GM23338 (cell line): ENCODE data around the gene ZNF148. TPM values are rescaled to one million over a fixed set of nuclear protein-coding genes. Genes with fewer than 3 reads are reported as not detected.

ENCODE experiments used
- ATAC-seq: fragments of 200-7000 bp; cut with Tn5 transposase; 3 replicates; pipeline ENCODE4 v1.9.1; 2020
- DNase-seq: peaks from one replicate; pipeline ENCODE4 v3.0.0-alpha.2; 2015; ENCODE audit warnings: low spot score
- H2AFZ ChIP-seq: fragments of 200-600 bp; sonication (generic); 2 replicates; pipeline ENCODE4 v1.8.0; 2016; ENCODE audit warnings: antibody characterized with exemption, mild to moderate bottlenecking, moderate library complexity
- H3F3A ChIP-seq: fragments of 200-600 bp; sonication (generic); replicated peaks from 2 replicates; pipeline ENCODE4 v1.8.0; 2017; ENCODE audit warnings: antibody characterized with exemption, mixed run types, low read depth
- H3K27ac ChIP-seq: fragments of 200-600 bp; sonication (generic); 2 replicates; pipeline ENCODE4 v1.6.1; 2016; ENCODE audit warnings: low read depth
- H3K27me3 ChIP-seq: fragments of 200-600 bp; sonication (generic); 2 replicates; pipeline ENCODE4 v1.8.0; 2016; ENCODE audit warnings: mild to moderate bottlenecking, mixed run types, moderate library complexity; ENCODE audit not compliant: insufficient read depth
- H3K36me3 ChIP-seq: fragments of 200-600 bp; sonication (generic); 2 replicates; pipeline ENCODE4 v1.8.0; 2016; ENCODE audit warnings: mild to moderate bottlenecking; ENCODE audit not compliant: insufficient read depth
- H3K4me1 ChIP-seq: fragments of 200-600 bp; sonication (generic); 2 replicates; pipeline ENCODE4 v1.8.0; 2016; ENCODE audit warnings: mild to moderate bottlenecking, moderate library complexity; ENCODE audit not compliant: insufficient read depth
- H3K4me2 ChIP-seq: fragments of 200-600 bp; sonication (generic); 2 replicates; pipeline ENCODE4 v1.7.1; 2017; ENCODE audit warnings: mixed run types
- H3K4me3 ChIP-seq: fragments of 200-600 bp; sonication (generic); 2 replicates; pipeline ENCODE4 v1.6.1; 2016; ENCODE audit warnings: mixed run types
- H3K79me2 ChIP-seq: fragments of 200-600 bp; sonication (generic); replicated peaks from 2 replicates; pipeline ENCODE4 v1.8.0; 2017; ENCODE audit warnings: mild to moderate bottlenecking; ENCODE audit not compliant: insufficient read depth
- H3K9me2 ChIP-seq: fragments of 200-600 bp; sonication (generic); 2 replicates; pipeline ENCODE4 v1.8.0; 2017; ENCODE audit not compliant: insufficient read depth
- H4K20me1 ChIP-seq: fragments of 200-600 bp; sonication (generic); replicated peaks from 2 replicates; pipeline ENCODE4 v1.8.0; 2017; ENCODE audit warnings: mild to moderate bottlenecking; ENCODE audit not compliant: insufficient read depth
- H3K27ac Mint-ChIP-seq: 2 replicates; pipeline ENCODE4 v1.8.0; 2020; ENCODE audit warnings: inconsistent platforms, mild to moderate bottlenecking, moderate library complexity, mixed read lengths
- H3K27me3 Mint-ChIP-seq: 3 replicates; pipeline ENCODE4 v1.8.0; 2022; ENCODE audit warnings: low read depth, mild to moderate bottlenecking, moderate library complexity, mixed read lengths, inconsistent platforms; ENCODE audit not compliant: insufficient read depth, poor library complexity
- H3K36me3 Mint-ChIP-seq: 3 replicates; pipeline ENCODE4 v1.8.0; 2021; ENCODE audit warnings: low read depth, mild to moderate bottlenecking, inconsistent platforms, moderate library complexity, mixed read lengths
- H3K4me1 Mint-ChIP-seq: 3 replicates; pipeline ENCODE4 v1.8.0; 2020; ENCODE audit warnings: mild to moderate bottlenecking, inconsistent platforms, mixed read lengths
- H3K4me3 Mint-ChIP-seq: 3 replicates; pipeline ENCODE4 v1.8.0; 2021; ENCODE audit warnings: moderate library complexity, mild to moderate bottlenecking, inconsistent platforms, mixed read lengths
- H3K9me3 Mint-ChIP-seq: 3 replicates; pipeline ENCODE4 v1.8.0; 2020; ENCODE audit warnings: moderate library complexity, mild to moderate bottlenecking, inconsistent platforms, mixed read lengths
- CREB1 ChIP-seq: fragments of 250-450 bp; sonication (Bioruptor Pico); IDR thresholded peaks from 2 replicates; pipeline ENCODE4 v1.5.0; 2020; ENCODE audit warnings: low read depth, mild to moderate bottlenecking, moderate library complexity
- ETS1 ChIP-seq: IDR thresholded peaks from 2 replicates; pipeline ENCODE4 v1.6.1; 2016; ENCODE audit warnings: antibody characterized with exemption
- EZH2 ChIP-seq: fragments of 200-600 bp; sonication (generic); IDR thresholded peaks from one replicate; pipeline ENCODE4 v1.8.0; 2017; ENCODE audit warnings: antibody characterized with exemption, mild to moderate bottlenecking, low read depth; ENCODE audit not compliant: unreplicated experiment
- EZH2phosphoT487 ChIP-seq: fragments of 200-600 bp; sonication (generic); IDR thresholded peaks from one replicate; pipeline ENCODE4 v1.8.1; 2018; ENCODE audit warnings: antibody characterized with exemption; ENCODE audit not compliant: unreplicated experiment
- JUNB ChIP-seq: IDR thresholded peaks from one replicate; pipeline ENCODE4 v1.6.1; 2016; ENCODE audit warnings: antibody characterized with exemption; ENCODE audit not compliant: unreplicated experiment
- NANOG ChIP-seq: IDR thresholded peaks from 2 replicates; pipeline ENCODE4 v1.6.1; 2016; ENCODE audit warnings: antibody characterized with exemption, borderline replicate concordance
- POLR2AphosphoS5 ChIP-seq: IDR thresholded peaks from 2 replicates; pipeline ENCODE4 v1.6.1; 2016; ENCODE audit warnings: antibody characterized with exemption, low read depth
- REST ChIP-seq: IDR thresholded peaks from one replicate; pipeline ENCODE4 v1.6.1; 2018; ENCODE audit warnings: antibody characterized with exemption; ENCODE audit not compliant: unreplicated experiment
- ZNF114 ChIP-seq: fragments of 250-450 bp; sonication (Bioruptor Pico); IDR thresholded peaks from 2 replicates; pipeline ENCODE4 v1.5.0; 2020; ENCODE audit warnings: mild to moderate bottlenecking, moderate library complexity
- ZNF331 ChIP-seq: fragments of 250-450 bp; sonication (Bioruptor Pico); IDR thresholded peaks from 2 replicates; pipeline ENCODE4 v1.5.0; 2020; ENCODE audit warnings: low read depth, mild to moderate bottlenecking, moderate library complexity
- polyA plus RNA-seq: library from polyadenylated mRNA; unstranded; fragments of >200 nt; fragmentation: Nextera tagmentation; extraction: Ambion mirVana; gene quantifications from 2 replicates; pipeline ENCODE4 v1.2.1, GENCODE V29; 2016
- total RNA-seq: library from RNA; depleted of rRNA; stranded (reverse); fragments of >200 nt; shearing (Covaris generic); gene quantifications from 2 replicates; pipeline ENCODE4 v1.2.3, GENCODE V29; 2014
- TF ChIP-seq, protein P1 (sequence below), 2 experiments: fragments of 200-600 bp in 1 of 2; sonication (generic) in 1 of 2; conservative IDR thresholded peaks; 2 replicates each; pipeline versions ENCODE4 v1.5.1 to v1.6.1; 2016 to 2017; ENCODE audit warnings: antibody characterized with exemption in 2 of 2, low read depth in 2 of 2, mild to moderate bottlenecking in 2 of 2, moderate library complexity in 1 of 2

ZNF148 gene
- total and polyA plus RNA-seq, 2 experiments from 2014 or later, result 13.9 to 16.9 TPM

- Histone ChIP-seq H3K4me1 (peaks cover 12% of the 10 kb centered on the region; the same call in 1 of the 2 replicates), H3K27me3 (no peaks in the 10 kb centered on the region), H3K9me2 (no peaks in the 10 kb centered on the region), H2AFZ (no peak overlapping the region), H3K4me2 (no peak overlapping the region), H3K79me2 (no peaks in the 10 kb centered on the region), H3K36me3 (no peaks in the 10 kb centered on the region), H3K4me3 (no peak overlapping the region), H3F3A (no peaks in the 10 kb centered on the region), H4K20me1 (no peaks in the 10 kb centered on the region), H3K27ac (no peak overlapping the region)
- ATAC-seq, result no peak
- no peak for DNase-seq
- no peaks in the 10 kb centered on the region for H3K27me3 Mint-ChIP-seq
- no peak for TF ChIP-seq ETS1
- TF ChIP-seq, protein P1, sequence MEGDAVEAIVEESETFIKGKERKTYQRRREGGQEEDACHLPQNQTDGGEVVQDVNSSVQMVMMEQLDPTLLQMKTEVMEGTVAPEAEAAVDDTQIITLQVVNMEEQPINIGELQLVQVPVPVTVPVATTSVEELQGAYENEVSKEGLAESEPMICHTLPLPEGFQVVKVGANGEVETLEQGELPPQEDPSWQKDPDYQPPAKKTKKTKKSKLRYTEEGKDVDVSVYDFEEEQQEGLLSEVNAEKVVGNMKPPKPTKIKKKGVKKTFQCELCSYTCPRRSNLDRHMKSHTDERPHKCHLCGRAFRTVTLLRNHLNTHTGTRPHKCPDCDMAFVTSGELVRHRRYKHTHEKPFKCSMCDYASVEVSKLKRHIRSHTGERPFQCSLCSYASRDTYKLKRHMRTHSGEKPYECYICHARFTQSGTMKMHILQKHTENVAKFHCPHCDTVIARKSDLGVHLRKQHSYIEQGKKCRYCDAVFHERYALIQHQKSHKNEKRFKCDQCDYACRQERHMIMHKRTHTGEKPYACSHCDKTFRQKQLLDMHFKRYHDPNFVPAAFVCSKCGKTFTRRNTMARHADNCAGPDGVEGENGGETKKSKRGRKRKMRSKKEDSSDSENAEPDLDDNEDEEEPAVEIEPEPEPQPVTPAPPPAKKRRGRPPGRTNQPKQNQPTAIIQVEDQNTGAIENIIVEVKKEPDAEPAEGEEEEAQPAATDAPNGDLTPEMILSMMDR (conservative IDR thresholded peaks at IDR 0.05; ENCODE audit: low read depth in 2 of 2), result no peak
- no peak for TF ChIP-seq CREB1 (CRISPR knock-in tag)
- no peak for TF ChIP-seq ZNF114
- no peak for TF ChIP-seq EZH2phosphoT487
- TF ChIP-seq JUNB, result no peak
- TF ChIP-seq POLR2AphosphoS5, result no peak
- TF ChIP-seq REST, result no peak
- TF ChIP-seq ZNF331, result no peak
- no peak for TF ChIP-seq EZH2
- no peak for TF ChIP-seq NANOG
- no peak overlapping the region for H3K27ac Mint-ChIP-seq
- peaks cover 6% of the 10 kb centered on the region; the same call in 2 of the 3 replicates for H3K36me3 Mint-ChIP-seq
- no peak overlapping the region for H3K4me3 Mint-ChIP-seq
- peaks cover 12% of the 10 kb centered on the region for H3K4me1 Mint-ChIP-seq
- no peaks in the 10 kb centered on the region; the same call in 2 of the 3 replicates for H3K9me3 Mint-ChIP-seq
Observed at GRCh38 chr3:125266971-125267370, 108.2 kb downstream of the ZNF148 start.
